IMR-90 (cell line): ENCODE results near the gene ENOX1.
"Not testable (repeated sequence)": the region's sequence is repeated elsewhere in the genome, so short reads cannot be mapped to it uniquely, and the experiment has no call there.

Experiments used
- CTCF ChIP-seq: conservative IDR thresholded peaks from 2 replicates; pipeline ENCODE4 v1.5.1; 2012; ENCODE audit warnings: mild to moderate bottlenecking, low read depth, low read length, improper control_type of control experiment
- POLR2A ChIP-seq: IDR thresholded peaks from 2 replicates; pipeline ENCODE4 v1.6.1; 2012; ENCODE audit warnings: mild to moderate bottlenecking, low read depth, low read length
- RCOR1 ChIP-seq: IDR thresholded peaks from 2 replicates; pipeline ENCODE4 v1.6.1; 2012; ENCODE audit warnings: mild to moderate bottlenecking, low read length, improper control_type of control experiment; ENCODE audit not compliant: insufficient replicate concordance
- RFX5 ChIP-seq: IDR thresholded peaks from 2 replicates; pipeline ENCODE4 v1.8.0; 2012; ENCODE audit warnings: low read depth, mild to moderate bottlenecking, low read length, moderate library complexity

- not testable (repeated sequence) for TF ChIP-seq CTCF, POLR2A, RFX5, RCOR1
Observed at GRCh38 chr13:43168434-43168833, 618.3 kb downstream of the ENOX1 start.
